ENCODE measurements around the gene ATP11A. TPM values are rescaled to one million over a fixed set of nuclear protein-coding genes. Genes with fewer than 3 reads are reported as not detected.
"Not testable (repeated sequence)": the region's sequence is repeated elsewhere in the genome, so short reads cannot be mapped to it uniquely, and the experiment has no call there.

Gene ATP11A
- total RNA-seq, 1 donor from 2014 or later, result 70.9 TPM

DNA sequence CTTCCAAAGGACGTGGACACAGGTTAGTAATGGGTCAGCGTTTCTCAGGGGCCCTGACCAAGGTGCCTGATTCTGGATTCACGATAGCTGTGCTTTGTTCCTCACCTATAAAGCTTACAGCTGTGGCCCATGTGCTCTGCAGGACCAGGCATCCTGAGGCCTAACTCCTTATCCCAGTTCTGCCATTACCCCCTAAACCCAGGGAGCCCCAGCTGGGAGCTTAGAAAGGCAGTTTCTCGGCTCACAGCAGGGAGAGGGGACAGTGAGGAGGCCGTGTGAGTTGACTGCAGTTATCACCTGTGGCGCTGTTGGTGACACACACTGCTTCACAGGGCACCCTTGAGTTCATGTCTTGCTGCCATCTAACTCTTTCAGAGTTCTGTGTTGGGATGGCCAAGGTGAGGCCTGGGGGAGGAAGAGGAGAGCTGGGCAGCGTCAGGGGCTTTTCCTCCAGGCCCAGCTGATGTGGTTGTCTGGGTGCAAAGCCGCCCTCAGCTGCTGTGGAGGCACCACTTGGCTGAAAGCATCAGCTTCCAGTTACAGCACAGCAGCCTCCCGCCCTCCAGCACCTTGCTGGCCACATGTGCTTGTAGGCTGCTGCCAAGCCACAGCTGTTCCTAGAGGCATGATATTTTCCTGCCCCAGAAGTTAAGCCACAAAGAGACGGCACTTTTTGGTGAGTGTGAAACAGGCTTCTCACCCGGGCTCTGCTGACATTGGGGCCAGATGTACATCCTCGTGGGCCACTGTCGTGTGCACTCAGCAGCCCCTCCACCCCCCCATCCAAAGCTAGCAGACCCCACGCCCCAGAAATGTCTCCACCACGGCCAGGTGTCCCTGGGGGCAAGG lies 179.6 kb downstream of the ATP11A start:
- Mint-ChIP-seq H3K27ac (no peak overlapping the region), H3K4me1 (ENCODE audit: unreplicated experiment) (peaks cover 6% of the 10 kb centered on the region), H3K27me3 (no peaks in the 10 kb centered on the region), H3K36me3 (peaks cover 23% of the 10 kb centered on the region), H3K4me3 (no peak overlapping the region), H3K9me3 (no peaks in the 10 kb centered on the region)
- no peak for TF ChIP-seq CTCF (conservative IDR thresholded peaks at IDR 0.05)
- no peak for DNase-seq (ENCODE audit: extremely low spot score, unreplicated experiment)

- TF ChIP-seq CTCF (conservative IDR thresholded peaks at IDR 0.05), result no peak
- Mint-ChIP-seq H3K9me3 (no peaks in the 10 kb centered on the region), H3K4me1 (ENCODE audit: unreplicated experiment) (peaks cover 6% of the 10 kb centered on the region), H3K27ac (no peak overlapping the region), H3K4me3 (no peak overlapping the region), H3K27me3 (no peaks in the 10 kb centered on the region), H3K36me3 (peaks cover 23% of the 10 kb centered on the region)
- no peak for DNase-seq (ENCODE audit: extremely low spot score, unreplicated experiment)
Measured at GRCh38 chr13:112870051-112870331, 180.2 kb downstream of the ATP11A start.

- no peak for TF ChIP-seq CTCF (conservative IDR thresholded peaks at IDR 0.05)
- Mint-ChIP-seq H3K27ac (no peak overlapping the region), H3K4me3 (no peak overlapping the region), H3K27me3 (no peaks in the 10 kb centered on the region), H3K4me1 (ENCODE audit: unreplicated experiment) (peaks cover 6% of the 10 kb centered on the region), H3K36me3 (peaks cover 21% of the 10 kb centered on the region), H3K9me3 (no peaks in the 10 kb centered on the region)
- DNase-seq (ENCODE audit: extremely low spot score, unreplicated experiment), result no peak
Measured at GRCh38 chr13:112870737-112871287, 181.0 kb downstream of the ATP11A start.

GRCh38 chr13:112871742-112872141 lies 181.9 kb downstream of the ATP11A start:
- peaks cover 6% of the 10 kb centered on the region for H3K4me1 Mint-ChIP-seq (ENCODE audit: unreplicated experiment)
- no peak overlapping the region for H3K4me3 Mint-ChIP-seq
- peaks cover 18% of the 10 kb centered on the region for H3K36me3 Mint-ChIP-seq
- no peak for TF ChIP-seq CTCF (conservative IDR thresholded peaks at IDR 0.05)
- no peaks in the 10 kb centered on the region for H3K27me3 Mint-ChIP-seq
- no peak for DNase-seq (ENCODE audit: extremely low spot score, unreplicated experiment)
- H3K27ac Mint-ChIP-seq, result no peak overlapping the region
- no peaks in the 10 kb centered on the region for H3K9me3 Mint-ChIP-seq

DNA sequence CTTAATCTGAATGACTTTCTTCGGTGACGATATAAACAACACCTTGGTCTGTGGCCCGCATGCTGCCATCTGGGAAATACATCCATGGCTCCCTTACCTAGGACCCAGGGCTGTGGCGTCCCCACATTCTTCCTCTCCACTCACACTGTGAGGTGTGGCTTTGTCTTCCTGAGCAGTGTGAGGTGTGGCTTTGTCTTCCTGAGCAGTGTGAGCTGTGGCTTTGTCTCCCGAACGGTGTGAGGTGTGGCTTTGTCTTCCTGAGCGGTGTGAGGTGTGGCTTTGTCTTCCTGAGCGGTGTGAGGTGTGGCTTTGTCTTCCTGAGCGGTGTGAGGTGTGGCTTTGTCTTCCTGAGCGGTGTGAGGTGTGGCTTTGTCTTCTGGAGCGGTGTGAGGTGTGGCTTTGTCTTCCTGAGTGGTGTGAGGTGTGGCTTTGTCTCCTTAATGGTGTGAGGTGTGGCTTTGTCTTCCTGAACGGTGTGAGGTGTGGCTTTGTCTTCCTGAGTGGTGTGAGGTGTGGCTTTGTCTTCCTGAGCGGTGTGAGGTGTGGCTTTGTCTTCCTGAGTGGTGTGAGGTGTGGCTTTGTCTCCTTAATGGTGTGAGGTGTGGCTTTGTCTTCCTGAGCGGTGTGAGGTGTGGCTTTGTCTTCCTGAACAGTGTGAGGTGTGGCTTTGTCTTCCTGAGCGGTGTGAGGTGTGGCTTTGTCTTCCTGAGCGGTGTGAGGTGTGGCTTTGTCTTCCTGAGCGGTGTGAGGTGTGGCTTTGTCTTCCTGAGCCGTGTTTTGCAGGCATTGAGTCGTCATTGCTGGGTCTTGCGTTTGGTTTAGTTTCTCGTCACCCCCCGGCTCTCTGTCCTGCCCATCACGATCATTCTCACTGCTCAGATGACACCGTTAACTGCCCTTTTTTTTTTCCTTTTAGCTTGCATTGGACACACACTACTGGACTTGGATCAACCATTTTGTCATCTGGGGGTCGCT lies 183.1 kb downstream of the ATP11A start:
- peaks cover 16% of the 10 kb centered on the region for H3K36me3 Mint-ChIP-seq
- H3K27me3 Mint-ChIP-seq; DNase-seq (ENCODE audit: extremely low spot score, unreplicated experiment); H3K4me1 Mint-ChIP-seq (ENCODE audit: unreplicated experiment); H3K4me3 Mint-ChIP-seq; H3K9me3 Mint-ChIP-seq: not testable (repeated sequence)
- peak overlapping the region; percentile 18 for H3K27ac Mint-ChIP-seq
